GM19468 (cell line): ENCODE results near the gene TTI1.
"Not testable (repeated sequence)": the region's sequence is repeated elsewhere in the genome, so short reads cannot be mapped to it uniquely, and the experiment has no call there.

Source experiments
- ATAC-seq: cut with Tn5 transposase; IDR thresholded peaks from one replicate; pipeline ENCODE4 v1.9.1; 2021; ENCODE audit warnings: mild to moderate bottlenecking, moderate library complexity, moderate number of reproducible peaks; ENCODE audit not compliant: unreplicated experiment; ENCODE audit errors: extremely low read depth

TTI1 gene

DNA sequence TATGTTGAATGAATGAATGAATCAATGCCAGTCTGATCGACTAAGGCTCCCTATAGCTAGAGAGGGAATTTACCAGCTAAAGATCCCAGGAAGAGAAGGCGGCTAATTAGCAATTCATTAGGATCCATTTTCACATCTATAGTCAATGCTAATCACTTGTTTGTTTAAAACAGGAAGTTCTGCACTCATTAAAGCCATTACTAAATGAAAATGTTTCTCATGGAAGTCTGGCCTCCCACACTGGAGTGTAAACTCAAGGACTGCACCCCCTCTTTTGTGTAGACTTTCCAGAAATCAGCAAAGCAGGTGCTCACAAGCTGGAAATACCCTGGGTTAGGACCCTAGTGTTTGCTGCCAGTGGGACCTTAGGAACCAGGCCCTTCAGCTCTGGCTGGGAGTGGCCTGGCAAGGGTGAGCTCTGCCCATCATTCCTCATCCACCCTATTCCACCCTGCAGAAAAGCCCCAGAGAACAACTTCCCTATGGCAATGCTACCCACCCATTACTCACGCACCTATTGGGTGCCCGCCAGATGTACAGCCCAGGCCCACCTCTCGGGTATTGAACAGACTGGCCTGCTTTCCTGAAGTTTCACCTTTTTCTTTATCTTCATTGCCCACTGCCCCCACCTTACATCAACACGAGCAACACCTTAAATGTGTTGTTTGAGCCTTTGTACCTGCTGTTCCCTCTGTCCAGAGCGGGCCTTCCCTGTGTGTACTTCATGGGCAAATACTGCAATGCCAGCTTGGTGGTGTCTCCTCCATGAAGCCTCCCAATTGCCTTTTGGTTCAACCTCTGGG, 60.8 kb downstream of the TTI1 start:
- ATAC-seq: no peak

- ATAC-seq: no peak
These were observed 61.6 kb downstream of the TTI1 start for GRCh38 chr20:37971561-37972127.

DNA sequence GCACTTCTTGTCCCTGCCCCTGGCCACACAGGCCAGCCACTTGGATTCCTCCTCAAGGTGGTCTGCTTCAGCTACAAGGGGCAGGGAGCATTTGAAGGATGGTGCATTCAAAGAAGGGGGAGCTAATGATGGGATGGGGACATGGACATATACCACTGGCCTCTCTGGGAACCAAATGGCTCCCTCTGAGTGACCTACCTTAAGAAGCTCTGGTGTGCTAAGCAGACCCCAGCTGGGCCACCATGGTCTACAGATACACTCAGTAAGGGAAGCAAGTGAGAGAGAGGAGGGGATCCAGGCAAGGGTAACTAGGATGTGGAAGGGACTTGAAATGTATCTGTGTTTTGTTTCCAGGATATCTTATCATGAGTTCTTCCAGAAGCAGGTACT, 62.4 kb downstream of the TTI1 start:
- no peak for ATAC-seq

DNA sequence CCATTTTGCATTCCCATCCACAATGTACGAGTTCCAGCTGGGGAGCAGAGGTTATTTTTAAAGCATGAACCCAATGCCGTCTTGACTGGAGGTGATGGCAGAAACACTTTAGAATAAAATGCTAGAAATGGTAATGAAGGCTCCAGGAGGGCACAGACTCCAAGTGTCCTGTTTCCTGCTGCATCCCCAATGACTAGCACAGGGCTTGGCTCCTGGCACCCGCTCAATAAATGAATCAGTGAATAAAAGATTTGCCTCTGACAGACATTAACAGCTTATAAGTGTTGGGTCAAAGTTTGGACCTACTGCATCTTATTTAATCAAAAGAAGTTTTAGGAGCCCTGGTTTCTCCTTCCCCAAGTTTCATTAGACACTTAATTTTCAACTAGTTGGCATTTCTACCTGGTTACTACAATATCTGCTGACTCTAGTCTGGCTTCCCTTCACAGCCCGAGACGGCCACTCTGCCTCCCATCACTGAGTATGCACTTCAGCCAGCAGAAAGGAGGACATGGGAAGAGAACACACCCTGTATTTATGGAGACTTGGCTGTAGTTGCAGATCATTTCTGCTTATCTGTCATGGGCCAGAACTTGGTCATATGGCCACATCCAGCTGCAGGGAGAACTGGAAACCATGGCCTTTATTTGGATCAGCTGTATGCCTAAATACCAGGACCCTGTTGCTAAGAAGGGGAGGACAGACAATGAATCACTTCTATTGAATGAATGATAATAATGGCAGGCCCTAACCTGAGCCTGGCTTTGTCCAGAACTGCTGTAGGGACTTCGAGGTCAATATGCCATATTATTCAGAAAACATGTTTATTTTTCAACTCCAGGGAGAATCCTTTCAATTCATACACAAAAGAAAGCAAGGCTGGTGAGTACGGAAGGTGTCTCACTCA, 63.1 kb downstream of the TTI1 start:
- ATAC-seq: no peak

DNA sequence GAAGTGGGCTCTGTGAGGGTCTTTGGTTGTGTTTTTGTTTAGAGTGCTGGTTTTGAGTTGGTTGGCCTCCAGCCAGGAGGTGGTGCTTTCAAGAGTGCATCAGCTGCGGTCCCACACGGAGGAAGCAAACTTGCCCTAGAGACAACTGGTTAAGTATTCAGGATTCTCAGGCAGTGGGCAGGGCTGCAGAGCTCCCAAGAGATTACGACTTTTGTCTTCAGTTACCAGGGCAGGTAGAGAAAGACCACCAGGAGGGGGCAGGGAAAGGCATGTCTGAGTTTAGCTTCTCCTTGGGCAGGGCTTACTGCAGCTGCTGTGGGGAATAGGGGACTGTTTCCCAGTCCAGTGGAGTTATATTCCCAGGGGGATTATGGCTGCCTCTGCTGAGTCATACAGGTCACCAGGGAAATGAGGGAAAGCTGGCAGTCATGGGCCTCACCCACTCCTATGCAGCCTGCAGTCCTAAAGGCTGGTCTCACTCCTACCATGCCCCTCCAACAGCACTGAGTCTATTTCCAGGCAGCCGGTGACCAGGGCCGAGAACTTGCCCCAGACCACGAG, 64.3 kb downstream of the TTI1 start:
- ATAC-seq: no peak

GRCh38 chr20:37963483-37963882, 69.8 kb downstream of the TTI1 start:
- not testable (repeated sequence) for ATAC-seq

DNA sequence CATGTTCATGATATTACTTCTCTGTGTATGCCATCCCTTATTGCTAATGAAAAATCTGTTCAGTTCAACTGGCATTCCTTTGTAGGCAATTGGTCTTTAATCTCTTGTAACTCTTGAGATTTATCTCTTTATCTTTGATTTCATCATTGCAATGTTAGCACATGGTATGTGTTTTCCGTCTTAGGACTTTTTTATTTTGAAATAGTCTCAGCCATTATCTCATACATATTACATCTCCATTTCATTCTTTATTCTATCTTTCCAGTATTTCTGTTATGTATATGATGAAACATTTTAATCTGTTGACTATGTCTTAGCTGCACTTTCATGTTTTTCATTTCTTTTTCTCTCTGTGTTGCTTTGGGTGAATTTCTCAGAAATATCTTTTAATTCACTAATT, 72.2 kb downstream of the TTI1 start:
- ATAC-seq: no peak

GRCh38 chr20:37958856-37959520, 74.3 kb downstream of the TTI1 start:
- no peak for ATAC-seq

- ATAC-seq: no peak
These were observed 77.1 kb downstream of the TTI1 start for GRCh38 chr20:37956107-37956585.

DNA sequence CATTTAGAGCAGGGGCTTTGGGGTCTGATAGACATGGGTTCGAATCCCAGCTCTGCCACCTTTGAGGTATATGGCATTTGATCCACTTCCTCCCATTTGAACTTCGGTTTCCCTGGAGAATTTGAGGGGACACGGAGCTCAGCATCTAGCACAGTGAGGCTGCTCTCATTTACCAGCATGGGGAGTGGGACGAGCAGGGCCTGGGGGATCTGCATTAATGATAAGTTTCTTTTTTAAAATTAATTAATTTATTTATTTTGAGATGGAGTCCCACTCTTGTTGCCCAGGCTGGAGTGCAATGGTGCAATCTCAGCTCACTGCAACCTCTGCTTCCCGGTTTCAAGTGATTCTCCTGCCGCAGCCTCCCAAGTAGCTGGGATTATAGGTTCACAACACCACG, 77.7 kb downstream of the TTI1 start:
- ATAC-seq: no peak

- no peak for ATAC-seq
These were observed 78.6 kb downstream of the TTI1 start for GRCh38 chr20:37954626-37955025.

GRCh38 chr20:37954190-37954589, 79.1 kb downstream of the TTI1 start:
- ATAC-seq: no peak

DNA sequence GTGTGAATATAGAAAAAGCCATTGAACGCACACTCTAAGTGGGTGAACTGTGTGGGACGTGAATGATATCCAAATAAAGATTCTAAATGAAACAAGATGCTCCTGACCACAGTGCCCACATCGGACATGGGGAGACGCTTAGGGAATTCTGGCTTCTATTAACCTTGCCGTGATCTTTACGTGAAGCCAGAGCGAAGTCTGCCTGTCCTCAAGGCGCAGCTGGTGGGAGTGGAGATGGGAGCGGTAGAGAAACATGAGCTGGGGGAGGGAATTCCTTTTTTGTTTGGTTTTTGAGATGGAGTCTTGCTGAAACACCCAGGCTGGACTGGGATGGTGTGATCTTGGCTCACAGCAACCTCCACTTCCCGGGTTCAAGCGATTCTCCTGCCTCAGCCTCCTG, 84.3 kb downstream of the TTI1 start:
- ATAC-seq: no peak

DNA sequence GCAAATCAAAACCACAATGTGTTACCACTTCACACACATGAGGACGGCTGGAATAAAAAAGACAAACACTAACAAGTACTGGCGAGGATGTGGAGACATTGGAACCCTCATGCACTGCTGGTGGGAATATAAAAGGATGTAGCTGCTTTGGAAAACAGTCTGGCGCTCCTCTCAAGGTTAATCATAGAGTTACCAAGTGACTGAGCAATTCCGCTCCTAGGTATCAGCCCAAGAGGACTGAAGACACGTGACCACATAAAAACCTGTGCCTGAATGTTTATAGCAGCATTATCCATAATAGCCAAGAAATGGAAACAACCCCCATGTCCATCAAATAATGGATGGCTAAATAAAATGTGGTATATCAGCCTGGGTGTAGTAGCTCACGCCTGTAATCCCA, 85.3 kb downstream of the TTI1 start:
- ATAC-seq: no peak

- no peak for ATAC-seq
These were observed 86.3 kb downstream of the TTI1 start for GRCh38 chr20:37946946-37947345.

GRCh38 chr20:37945091-37945547, 88.1 kb downstream of the TTI1 start:
- no peak for ATAC-seq

DNA sequence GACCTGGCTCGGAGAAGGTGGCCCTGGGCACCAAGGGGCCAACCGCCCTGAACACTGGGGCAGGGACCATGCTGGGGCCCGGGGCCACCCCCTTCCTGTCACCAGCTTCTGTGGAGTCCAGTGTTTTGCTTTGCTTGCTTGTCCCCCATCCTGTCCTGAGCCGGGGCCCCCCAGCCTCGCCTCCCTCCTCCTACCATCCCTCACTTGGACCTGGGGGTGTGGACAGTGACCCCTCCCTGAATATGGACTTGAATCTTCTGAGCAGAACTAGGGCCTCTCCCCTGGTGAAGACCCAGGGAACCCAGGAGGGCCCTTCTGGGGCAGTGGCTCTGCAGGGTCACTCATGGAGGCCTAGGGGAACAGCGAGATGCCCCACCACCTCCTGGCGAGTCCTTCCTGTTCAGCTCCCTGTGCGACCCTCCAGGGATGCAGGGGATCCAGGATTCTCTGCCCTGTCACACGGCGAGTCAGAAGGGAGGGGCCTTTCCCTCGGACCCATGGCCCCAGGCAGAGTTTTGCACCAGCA, 88.7 kb downstream of the TTI1 start:
- no peak for ATAC-seq

DNA sequence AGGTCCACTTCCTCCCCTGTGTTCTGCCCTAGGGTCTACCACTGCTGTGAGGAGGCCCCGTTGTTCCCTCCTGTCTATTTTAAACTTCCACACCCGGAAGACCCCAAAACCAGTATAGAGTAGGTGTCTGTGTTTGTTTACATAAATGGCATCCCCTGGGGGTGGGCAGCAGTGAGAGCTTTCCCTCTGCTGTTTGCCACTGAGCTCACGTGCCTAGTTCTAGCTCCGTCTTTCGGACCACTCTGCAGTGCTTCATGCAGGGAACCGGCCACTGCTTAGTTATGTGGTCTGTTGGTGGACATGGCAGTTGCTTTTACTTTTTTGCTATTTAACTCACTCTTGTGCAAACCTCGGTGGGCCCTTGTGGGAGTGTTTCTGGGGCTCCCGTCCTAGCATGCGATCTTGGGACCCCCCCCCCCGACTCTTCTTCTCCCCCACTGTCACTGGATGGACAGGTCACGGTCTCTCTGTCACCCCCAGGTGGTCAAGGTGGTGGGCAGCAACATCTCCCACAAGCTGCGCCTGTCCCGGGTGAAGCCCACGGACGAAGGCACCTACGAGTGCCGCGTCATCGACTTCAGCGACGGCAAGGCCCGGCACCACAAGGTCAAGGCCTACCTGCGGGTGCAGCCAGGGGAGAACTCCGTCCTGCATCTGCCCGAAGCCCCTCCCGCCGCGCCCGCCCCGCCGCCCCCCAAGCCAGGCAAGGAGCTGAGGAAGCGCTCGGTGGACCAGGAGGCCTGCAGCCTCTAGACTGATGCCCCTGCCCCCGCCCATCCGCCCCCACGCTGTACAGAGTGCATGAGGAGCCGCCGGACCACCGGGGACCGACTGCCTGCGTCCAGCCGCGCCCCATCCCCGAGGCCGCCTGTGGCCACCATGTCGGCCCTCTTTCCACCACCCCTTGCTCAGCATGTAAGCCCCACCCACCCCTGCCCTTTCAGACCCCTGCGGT, 89.5 kb downstream of the TTI1 start:
- ATAC-seq: no peak

GRCh38 chr20:37943033-37943432, 90.2 kb downstream of the TTI1 start:
- no peak for ATAC-seq
